HG03139 (cell line): ENCODE measurements around the gene TBC1D8.

Experiments
- ATAC-seq: cut with Tn5 transposase; IDR thresholded peaks from one replicate; pipeline ENCODE4 v1.9.1; 2021; ENCODE audit not compliant: unreplicated experiment

The TBC1D8 gene

GRCh38 chr2:100962366-100963025 lies 188.7 kb downstream of the TBC1D8 start:
- ATAC-seq, result no peak

GRCh38 chr2:100960688-100961087 lies 190.5 kb downstream of the TBC1D8 start:
- ATAC-seq, result no peak

GRCh38 chr2:100959225-100959880 lies 191.8 kb downstream of the TBC1D8 start:
- ATAC-seq, result no peak

- ATAC-seq, result no peak
Measured at GRCh38 chr2:100957996-100958653, 193.1 kb downstream of the TBC1D8 start.
